ENCODE results near the gene BAK1.

DNA sequence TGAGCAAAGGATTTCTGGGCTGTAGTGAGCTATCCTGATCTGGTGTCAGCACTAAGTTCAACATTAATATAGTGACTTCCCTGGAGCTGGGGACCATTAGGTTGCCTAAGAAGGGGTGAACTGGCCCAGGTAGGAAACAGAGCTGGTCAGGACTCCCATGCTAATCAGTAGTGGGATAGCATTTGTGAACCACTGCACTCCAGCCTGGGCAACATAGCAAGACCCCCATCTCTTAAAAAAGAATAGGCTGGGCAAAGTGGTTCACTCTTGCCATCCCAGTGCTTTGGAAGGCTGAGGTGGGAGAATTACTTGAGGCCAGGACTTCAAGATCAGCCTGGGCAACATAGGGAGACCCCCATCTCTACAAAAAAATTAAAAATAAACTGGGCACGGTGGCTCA, 39.3 kb downstream of the BAK1 start:
- TF ChIP-seq POLR2AphosphoS5 (IDR thresholded peaks at IDR 0.05): no peak
- no peak for TF ChIP-seq EP300 (IDR thresholded peaks at IDR 0.05)
- TF ChIP-seq, protein P1, sequence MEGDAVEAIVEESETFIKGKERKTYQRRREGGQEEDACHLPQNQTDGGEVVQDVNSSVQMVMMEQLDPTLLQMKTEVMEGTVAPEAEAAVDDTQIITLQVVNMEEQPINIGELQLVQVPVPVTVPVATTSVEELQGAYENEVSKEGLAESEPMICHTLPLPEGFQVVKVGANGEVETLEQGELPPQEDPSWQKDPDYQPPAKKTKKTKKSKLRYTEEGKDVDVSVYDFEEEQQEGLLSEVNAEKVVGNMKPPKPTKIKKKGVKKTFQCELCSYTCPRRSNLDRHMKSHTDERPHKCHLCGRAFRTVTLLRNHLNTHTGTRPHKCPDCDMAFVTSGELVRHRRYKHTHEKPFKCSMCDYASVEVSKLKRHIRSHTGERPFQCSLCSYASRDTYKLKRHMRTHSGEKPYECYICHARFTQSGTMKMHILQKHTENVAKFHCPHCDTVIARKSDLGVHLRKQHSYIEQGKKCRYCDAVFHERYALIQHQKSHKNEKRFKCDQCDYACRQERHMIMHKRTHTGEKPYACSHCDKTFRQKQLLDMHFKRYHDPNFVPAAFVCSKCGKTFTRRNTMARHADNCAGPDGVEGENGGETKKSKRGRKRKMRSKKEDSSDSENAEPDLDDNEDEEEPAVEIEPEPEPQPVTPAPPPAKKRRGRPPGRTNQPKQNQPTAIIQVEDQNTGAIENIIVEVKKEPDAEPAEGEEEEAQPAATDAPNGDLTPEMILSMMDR (IDR thresholded peaks at IDR 0.05): no peak

Data from upper lobe of left lung (tissue), 4 donors.